HepG2 (cell line): Measurements from ENCODE around the gene PSMC4. TPM values are rescaled to one million over a fixed set of nuclear protein-coding genes. Genes with fewer than 3 reads are reported as not detected.

Experiments used
- FOXP1 ChIP-seq, 2 experiments: fragments of 450-650 bp in 1 of 2; IDR thresholded peaks; 2 replicates each; pipeline ENCODE4 v1.6.1; 2017 to 2018; ENCODE audit warnings: antibody characterized with exemption in 1 of 2
- RELA ChIP-seq: sonication (generic); formaldehyde crosslinking; IDR thresholded peaks from 2 replicates; pipeline ENCODE4 v1.4.0; 2020; ENCODE audit warnings: missing genetic modification reagents
- SP5 ChIP-seq: IDR thresholded peaks from 2 replicates; pipeline ENCODE4 v1.6.1; 2016; ENCODE audit warnings: low read depth, borderline replicate concordance
- ZBTB7A ChIP-seq: sonication (generic); formaldehyde crosslinking; IDR thresholded peaks from 2 replicates; pipeline ENCODE4 v1.8.0; 2022; ENCODE audit warnings: mild to moderate bottlenecking, missing genetic modification reagents
- ZNF296 ChIP-seq: sonication (generic); formaldehyde crosslinking; conservative IDR thresholded peaks from 2 replicates; pipeline ENCODE4 v1.5.0; 2020; ENCODE audit warnings: mild to moderate bottlenecking, missing genetic modification reagents
- ZNF557 ChIP-seq: sonication (generic); formaldehyde crosslinking; IDR thresholded peaks from 2 replicates; pipeline ENCODE4 v1.4.0; 2020; ENCODE audit warnings: missing genetic modification reagents
- ZNF766 ChIP-seq: sonication (generic); formaldehyde crosslinking; IDR thresholded peaks from 2 replicates; pipeline ENCODE4 v1.5.0; 2020; ENCODE audit warnings: missing genetic modification reagents, borderline replicate concordance
- polyA plus RNA-seq, 8 experiments: library from polyadenylated mRNA; depleted of rRNA in 3 of 8; stranded (reverse) in 7 of 8; unstranded in 1 of 8; fragments of >200 nt; fragmentation: Illumina TruSeq in 4 of 8; extraction: Trizol in 4 of 8; gene quantifications; 2 replicates each; pipeline versions ENCODE4 v1.2.1 to v1.2.3, GENCODE V29; 2011 to 2016; ENCODE audit warnings: low read depth in 4 of 8, missing spikeins in 1 of 8, mixed read lengths in 1 of 8; ENCODE audit not compliant: insufficient read depth in 1 of 8
- total RNA-seq, 5 experiments: library from RNA; depleted of rRNA; stranded (reverse); fragments of >200 nt; fragmentation: Illumina TruSeq; extraction: Trizol; gene quantifications; 2 replicates each; pipeline ENCODE4 v1.2.3, GENCODE V29; 2016; ENCODE audit warnings: low read depth in 1 of 5
- TF ChIP-seq, protein P1 (sequence below): sonication (generic); formaldehyde crosslinking; IDR thresholded peaks from 2 replicates; pipeline ENCODE4 v1.4.0; 2020; ENCODE audit warnings: mild to moderate bottlenecking, missing genetic modification reagents
- TF ChIP-seq, protein P2 (sequence below): sonication (generic); formaldehyde crosslinking; IDR thresholded peaks from 2 replicates; pipeline ENCODE4 v1.4.0; 2020; ENCODE audit warnings: mild to moderate bottlenecking, missing genetic modification reagents
- TF ChIP-seq, protein P3 (sequence below): sonication (generic); formaldehyde crosslinking; IDR thresholded peaks from one replicate; pipeline ENCODE4 v1.5.1; 2020; ENCODE audit warnings: mild to moderate bottlenecking, missing genetic modification reagents; ENCODE audit errors: not compliant biosample characterization

The PSMC4 gene
- total and polyA plus RNA-seq, 2 of the 13 experiments (the other 11 are each of a cell fraction or from before 2014, with no cell fraction given) = 49.9 to 160 TPM

DNA sequence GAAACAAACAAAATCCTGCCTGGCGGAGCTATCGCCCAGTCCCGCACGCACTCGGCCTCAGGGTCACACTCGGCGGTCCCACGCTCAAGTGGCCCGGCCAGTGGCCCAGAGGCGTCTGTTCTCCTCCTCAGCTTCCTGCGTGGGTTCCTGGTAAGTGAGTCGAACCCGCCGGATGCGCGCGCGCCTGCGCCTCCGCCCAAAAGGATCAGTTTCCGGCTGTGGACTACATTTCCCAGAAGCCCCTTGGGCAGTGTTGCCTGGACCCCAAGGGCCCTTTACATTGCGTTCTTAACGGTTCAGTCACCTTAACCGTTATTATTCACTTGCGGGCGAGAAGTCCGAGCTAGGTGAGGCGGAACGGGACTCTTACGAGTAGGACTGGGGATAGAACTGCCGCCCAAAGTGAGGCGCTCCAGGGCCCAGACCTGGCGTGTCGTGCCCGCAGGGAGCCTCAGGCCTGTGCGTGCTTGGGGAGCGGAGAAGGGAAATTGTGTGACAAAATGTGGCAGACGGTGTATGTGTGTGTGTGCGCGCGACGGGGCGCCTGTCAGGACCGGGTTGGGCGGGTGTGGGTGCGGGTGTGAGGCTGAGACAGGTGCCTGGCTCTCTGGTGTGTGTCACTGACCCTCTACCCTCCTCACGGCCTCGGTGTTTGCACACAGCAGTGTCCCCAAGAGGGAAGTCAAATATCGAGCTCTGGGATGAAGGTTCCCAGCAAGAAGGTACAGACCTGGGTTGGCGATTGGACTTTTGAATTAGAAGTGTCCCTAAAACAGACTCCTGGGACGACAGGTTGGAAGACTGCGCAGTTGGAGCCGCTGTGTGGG is 26.1 kb downstream of the PSMC4 start, which contains the start of gene ZNF546 (continued):
- TF ChIP-seq, protein P1, sequence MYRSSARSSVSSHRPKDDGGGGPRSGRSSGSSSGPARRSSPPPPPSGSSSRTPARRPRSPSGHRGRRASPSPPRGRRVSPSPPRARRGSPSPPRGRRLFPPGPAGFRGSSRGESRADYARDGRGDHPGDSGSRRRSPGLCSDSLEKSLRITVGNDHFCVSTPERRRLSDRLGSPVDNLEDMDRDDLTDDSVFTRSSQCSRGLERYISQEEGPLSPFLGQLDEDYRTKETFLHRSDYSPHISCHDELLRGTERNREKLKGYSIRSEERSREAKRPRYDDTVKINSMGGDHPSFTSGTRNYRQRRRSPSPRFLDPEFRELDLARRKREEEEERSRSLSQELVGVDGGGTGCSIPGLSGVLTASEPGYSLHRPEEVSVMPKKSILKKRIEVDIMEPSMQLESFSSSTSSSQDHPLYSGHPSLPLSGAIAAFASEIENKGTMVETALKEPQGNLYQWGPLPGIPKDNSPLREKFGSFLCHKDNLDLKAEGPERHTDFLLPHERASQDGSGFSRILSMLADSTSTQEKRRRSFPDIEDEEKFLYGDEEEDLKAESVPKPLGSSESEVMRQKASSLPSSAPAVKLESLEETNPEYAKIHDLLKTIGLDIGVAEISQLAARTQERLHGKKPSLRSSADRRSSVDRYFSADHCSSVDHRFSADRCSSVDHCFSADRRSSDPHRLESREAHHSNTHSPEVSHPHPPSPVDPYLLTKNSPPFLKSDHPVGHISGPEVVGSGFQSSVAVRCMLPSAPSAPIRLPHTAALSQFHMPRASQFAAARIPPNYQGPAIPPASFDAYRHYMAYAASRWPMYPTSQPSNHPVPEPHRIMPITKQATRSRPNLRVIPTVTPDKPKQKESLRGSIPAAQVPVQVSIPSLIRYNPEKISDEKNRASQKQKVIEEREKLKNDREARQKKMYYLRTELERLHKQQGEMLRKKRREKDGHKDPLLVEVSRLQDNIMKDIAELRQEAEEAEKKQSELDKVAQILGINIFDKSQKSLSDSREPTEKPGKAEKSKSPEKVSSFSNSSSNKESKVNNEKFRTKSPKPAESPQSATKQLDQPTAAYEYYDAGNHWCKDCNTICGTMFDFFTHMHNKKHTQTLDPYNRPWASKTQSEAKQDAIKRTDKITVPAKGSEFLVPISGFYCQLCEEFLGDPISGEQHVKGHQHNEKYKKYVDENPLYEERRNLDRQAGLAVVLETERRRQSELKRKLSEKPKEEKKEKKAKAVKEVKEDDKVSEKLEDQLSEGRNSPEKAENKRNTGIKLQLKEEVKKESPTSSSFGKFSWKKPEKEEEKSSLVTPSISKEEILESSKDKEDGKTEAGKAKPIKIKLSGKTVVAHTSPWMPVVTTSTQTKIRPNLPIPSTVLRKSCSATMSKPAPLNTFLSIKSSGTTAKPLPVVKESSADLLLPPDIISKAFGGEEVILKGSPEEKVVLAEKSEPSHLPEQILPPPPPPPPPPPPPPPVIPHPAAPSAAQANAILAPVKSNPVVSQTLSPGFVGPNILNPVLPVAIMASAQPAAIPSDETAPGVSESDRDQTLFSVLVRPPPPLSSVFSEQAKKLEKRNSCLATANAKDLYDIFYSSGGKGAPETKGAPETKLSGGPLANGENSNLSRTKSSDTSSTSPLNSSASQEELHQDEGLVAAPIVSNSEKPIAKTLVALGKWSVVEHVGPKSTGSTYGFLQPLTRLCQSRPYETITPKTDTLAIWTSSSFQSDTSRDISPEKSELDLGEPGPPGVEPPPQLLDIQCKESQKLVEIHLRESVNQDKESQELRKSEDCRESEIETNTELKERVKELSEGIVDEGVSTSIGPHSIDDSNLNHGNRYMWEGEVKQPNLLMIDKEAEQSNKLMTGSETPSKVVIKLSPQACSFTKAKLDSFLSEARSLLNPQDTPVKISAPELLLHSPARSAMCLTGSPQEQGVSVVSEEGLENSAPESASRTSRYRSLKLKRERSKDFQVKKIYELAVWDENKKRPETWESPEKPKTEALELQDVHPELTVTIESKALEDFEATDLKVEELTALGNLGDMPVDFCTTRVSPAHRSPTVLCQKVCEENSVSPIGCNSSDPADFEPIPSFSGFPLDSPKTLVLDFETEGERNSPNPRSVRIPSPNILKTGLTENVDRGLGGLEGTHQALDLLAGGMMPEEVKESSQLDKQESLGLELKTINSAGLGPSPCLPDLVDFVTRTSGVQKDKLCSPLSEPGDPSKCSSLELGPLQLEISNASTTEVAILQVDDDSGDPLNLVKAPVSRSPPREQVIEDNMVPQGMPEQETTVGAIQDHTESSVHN (CRISPR knock-in tag) = no peak
- TF ChIP-seq, protein P2, sequence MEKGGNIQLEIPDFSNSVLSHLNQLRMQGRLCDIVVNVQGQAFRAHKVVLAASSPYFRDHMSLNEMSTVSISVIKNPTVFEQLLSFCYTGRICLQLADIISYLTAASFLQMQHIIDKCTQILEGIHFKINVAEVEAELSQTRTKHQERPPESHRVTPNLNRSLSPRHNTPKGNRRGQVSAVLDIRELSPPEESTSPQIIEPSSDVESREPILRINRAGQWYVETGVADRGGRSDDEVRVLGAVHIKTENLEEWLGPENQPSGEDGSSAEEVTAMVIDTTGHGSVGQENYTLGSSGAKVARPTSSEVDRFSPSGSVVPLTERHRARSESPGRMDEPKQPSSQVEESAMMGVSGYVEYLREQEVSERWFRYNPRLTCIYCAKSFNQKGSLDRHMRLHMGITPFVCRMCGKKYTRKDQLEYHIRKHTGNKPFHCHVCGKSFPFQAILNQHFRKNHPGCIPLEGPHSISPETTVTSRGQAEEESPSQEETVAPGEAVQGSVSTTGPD (CRISPR knock-in tag) = 0 out of 2 replicates have a peak, but pooled peaks have one; percentile 43
- TF ChIP-seq ZNF766 (CRISPR knock-in tag) (no peak), ZBTB7A (CRISPR knock-in tag) (no peak), SP5 (CRISPR knock-in tag) (no peak), RELA (no peak), ZNF557 (CRISPR knock-in tag) (0 out of 2 replicates have a peak, but pooled peaks have one; percentile 10), ZNF296 (CRISPR knock-in tag) (no peak; the same call in 1 of the 2 replicates), FOXP1 (IDR thresholded peaks at IDR 0.05) (no peak), FOXP1 (CRISPR knock-in tag; IDR thresholded peaks at IDR 0.05) (no peak)
- TF ChIP-seq, protein P3, sequence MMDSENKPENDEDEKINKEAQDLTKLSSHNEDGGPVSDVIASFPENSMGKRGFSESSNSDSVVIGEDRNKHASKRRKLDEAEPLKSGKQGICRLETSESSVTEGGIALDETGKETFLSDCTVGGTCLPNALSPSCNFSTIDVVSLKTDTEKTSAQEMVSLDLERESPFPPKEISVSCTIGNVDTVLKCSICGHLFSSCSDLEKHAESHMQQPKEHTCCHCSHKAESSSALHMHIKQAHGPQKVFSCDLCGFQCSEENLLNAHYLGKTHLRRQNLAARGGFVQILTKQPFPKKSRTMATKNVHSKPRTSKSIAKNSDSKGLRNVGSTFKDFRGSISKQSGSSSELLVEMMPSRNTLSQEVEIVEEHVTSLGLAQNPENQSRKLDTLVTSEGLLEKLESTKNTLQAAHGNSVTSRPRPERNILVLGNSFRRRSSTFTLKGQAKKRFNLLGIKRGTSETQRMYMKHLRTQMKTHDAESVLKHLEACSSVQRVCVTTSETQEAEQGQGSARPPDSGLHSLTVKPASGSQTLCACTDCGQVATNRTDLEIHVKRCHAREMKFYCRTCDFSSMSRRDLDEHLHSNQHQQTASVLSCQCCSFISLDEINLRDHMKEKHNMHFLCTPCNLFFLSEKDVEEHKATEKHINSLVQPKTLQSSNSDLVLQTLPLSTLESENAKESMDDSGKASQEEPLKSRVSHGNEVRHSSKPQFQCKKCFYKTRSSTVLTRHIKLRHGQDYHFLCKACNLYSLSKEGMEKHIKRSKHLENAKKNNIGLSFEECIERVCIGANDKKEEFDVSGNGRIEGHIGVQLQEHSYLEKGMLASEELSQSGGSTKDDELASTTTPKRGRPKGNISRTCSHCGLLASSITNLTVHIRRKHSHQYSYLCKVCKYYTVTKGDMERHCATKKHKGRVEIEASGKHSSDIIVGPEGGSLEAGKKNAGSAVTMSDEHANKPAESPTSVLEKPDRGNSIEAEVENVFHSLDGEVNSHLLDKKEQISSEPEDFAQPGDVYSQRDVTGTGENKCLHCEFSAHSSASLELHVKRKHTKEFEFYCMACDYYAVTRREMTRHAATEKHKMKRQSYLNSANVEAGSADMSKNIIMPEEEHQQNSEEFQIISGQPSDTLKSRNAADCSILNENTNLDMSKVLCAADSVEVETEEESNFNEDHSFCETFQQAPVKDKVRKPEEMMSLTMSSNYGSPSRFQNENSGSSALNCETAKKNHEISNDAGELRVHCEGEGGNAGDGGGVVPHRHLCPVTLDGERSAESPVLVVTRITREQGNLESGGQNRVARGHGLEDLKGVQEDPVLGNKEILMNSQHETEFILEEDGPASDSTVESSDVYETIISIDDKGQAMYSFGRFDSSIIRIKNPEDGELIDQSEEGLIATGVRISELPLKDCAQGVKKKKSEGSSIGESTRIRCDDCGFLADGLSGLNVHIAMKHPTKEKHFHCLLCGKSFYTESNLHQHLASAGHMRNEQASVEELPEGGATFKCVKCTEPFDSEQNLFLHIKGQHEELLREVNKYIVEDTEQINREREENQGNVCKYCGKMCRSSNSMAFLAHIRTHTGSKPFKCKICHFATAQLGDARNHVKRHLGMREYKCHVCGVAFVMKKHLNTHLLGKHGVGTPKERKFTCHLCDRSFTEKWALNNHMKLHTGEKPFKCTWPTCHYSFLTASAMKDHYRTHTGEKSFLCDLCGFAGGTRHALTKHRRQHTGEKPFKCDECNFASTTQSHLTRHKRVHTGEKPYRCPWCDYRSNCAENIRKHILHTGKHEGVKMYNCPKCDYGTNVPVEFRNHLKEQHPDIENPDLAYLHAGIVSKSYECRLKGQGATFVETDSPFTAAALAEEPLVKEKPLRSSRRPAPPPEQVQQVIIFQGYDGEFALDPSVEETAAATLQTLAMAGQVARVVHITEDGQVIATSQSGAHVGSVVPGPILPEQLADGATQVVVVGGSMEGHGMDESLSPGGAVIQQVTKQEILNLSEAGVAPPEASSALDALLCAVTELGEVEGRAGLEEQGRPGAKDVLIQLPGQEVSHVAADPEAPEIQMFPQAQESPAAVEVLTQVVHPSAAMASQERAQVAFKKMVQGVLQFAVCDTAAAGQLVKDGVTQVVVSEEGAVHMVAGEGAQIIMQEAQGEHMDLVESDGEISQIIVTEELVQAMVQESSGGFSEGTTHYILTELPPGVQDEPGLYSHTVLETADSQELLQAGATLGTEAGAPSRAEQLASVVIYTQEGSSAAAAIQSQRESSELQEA = no peak
